Keratinocyte (primary cell): ENCODE results near the gene CLSTN2. TPM values are rescaled to one million over a fixed set of nuclear protein-coding genes. Genes with fewer than 3 reads are reported as not detected.

Source experiments
- DNase-seq: peaks from one replicate; pipeline ENCODE4 v3.0.0-alpha.2; 2011; ENCODE audit warnings: low read depth, missing footprints, low spot score
- FAIRE-seq: peaks from 2 replicates; lab custom pipeline; 2011; peaks lifted over from hg19 to GRCh38; lab: Jason Lieb, UNC
- H2AFZ ChIP-seq: 2 replicates; pipeline ENCODE4 v1.6.0; 2012; ENCODE audit warnings: low read length, control low read depth, inconsistent platforms; ENCODE audit not compliant: control insufficient read depth
- H3K27ac ChIP-seq: 2 replicates; pipeline ENCODE4 v1.5.1; 2011; ENCODE audit warnings: low read length; ENCODE audit not compliant: control insufficient read depth, insufficient read depth
- H3K27me3 ChIP-seq: 3 replicates; pipeline ENCODE4 v1.6.0; 2011; ENCODE audit warnings: low read length; ENCODE audit not compliant: control insufficient read depth, insufficient read depth; ENCODE audit errors: extremely low read depth
- H3K36me3 ChIP-seq, 2 experiments: 2 replicates in 1 of 2; 3 replicates in 1 of 2; pipeline ENCODE4 v1.5.1; 2011; ENCODE audit warnings: low read length in 2 of 2, mild to moderate bottlenecking in 1 of 2; ENCODE audit not compliant: control insufficient read depth in 2 of 2, insufficient read depth in 2 of 2; ENCODE audit errors: extremely low read depth in 1 of 2
- H3K4me1 ChIP-seq: 3 replicates; pipeline ENCODE4 v1.5.1; 2011; ENCODE audit warnings: low read length; ENCODE audit not compliant: control insufficient read depth, insufficient read depth; ENCODE audit errors: extremely low read depth
- H3K4me2 ChIP-seq: 3 replicates; pipeline ENCODE4 v1.6.0; 2011; ENCODE audit warnings: low read depth, low read length; ENCODE audit not compliant: control insufficient read depth, insufficient read depth; ENCODE audit errors: extremely low read depth
- H3K4me3 ChIP-seq, 3 experiments: fragments of 200-600 bp in 1 of 3; sonication (generic) in 1 of 3; 2 replicates in 2 of 3; 3 replicates in 1 of 3; pipeline ENCODE4 v1.5.1; 2011 to 2016; ENCODE audit warnings: low read length in 3 of 3, mild to moderate bottlenecking in 3 of 3, control low read depth in 2 of 3, inconsistent platforms in 1 of 3, low read depth in 1 of 3, mixed read lengths in 1 of 3, mixed run types in 1 of 3, moderate library complexity in 1 of 3; ENCODE audit not compliant: control insufficient read depth in 2 of 3, insufficient read depth in 2 of 3; ENCODE audit errors: extremely low read depth in 1 of 3
- H3K79me2 ChIP-seq: 2 replicates; pipeline ENCODE4 v1.6.0; 2012; ENCODE audit warnings: low read length; ENCODE audit not compliant: control insufficient read depth, insufficient read depth
- H3K9ac ChIP-seq: 3 replicates; pipeline ENCODE4 v1.6.0; 2011; ENCODE audit warnings: low read length; ENCODE audit not compliant: control insufficient read depth, insufficient read depth; ENCODE audit errors: extremely low read depth
- H3K9me1 ChIP-seq: 3 replicates; pipeline ENCODE4 v1.6.0; 2011; ENCODE audit warnings: low read length; ENCODE audit not compliant: control insufficient read depth, insufficient read depth; ENCODE audit errors: extremely low read depth
- H3K9me3 ChIP-seq: 2 replicates; pipeline ENCODE4 v1.5.1; 2012; ENCODE audit warnings: low read depth, low read length; ENCODE audit not compliant: control insufficient read depth
- H4K20me1 ChIP-seq: 3 replicates; pipeline ENCODE4 v1.6.0; 2011; ENCODE audit warnings: low read length; ENCODE audit not compliant: control insufficient read depth, insufficient read depth; ENCODE audit errors: extremely low read depth
- CTCF ChIP-seq, 3 experiments: IDR thresholded peaks in 1 of 3; conservative IDR thresholded peaks in 1 of 3; optimal IDR thresholded peaks in 1 of 3; 2 replicates in 2 of 3; 3 replicates in 1 of 3; pipeline versions ENCODE3 to v1.5.1; 2011; ENCODE audit warnings: low read length in 3 of 3, mild to moderate bottlenecking in 3 of 3, moderate library complexity in 2 of 3, control low read depth in 1 of 3, inconsistent platforms in 1 of 3; ENCODE audit not compliant: insufficient read depth in 2 of 3; ENCODE audit errors: extremely low read depth in 1 of 3
- EZH2 ChIP-seq: IDR thresholded peaks from one replicate; pipeline ENCODE4 v1.6.1; 2012; ENCODE audit warnings: inconsistent platforms, mild to moderate bottlenecking, low read length, moderate library complexity
- dilution Hi-C: fragments of 300-500 bp; cut with MboI; formaldehyde crosslinking; loops from one replicate; pipeline ENCODE4 v1.7.0; 2020; ENCODE audit warnings: low sequenced_read_pairs; ENCODE audit not compliant: extremely low pct_ligation_motif_present
- polyA plus RNA-seq, 5 experiments: library from polyadenylated mRNA; depleted of rRNA in 3 of 5; stranded (reverse) in 3 of 5; stranded (forward) in 1 of 5; unstranded in 1 of 5; fragments of >200 nt; gene quantifications; 1 replicate in 1 of 5; 2 replicates in 3 of 5; 3 replicates in 1 of 5; pipeline versions ENCODE4 v1.2.1 to v1.2.3, GENCODE V29; 2011 to 2012; ENCODE audit warnings: missing spikeins in 2 of 5, low read depth in 1 of 5, low replicate concordance in 1 of 5

CLSTN2 gene
- polyA plus RNA-seq, 1 donor (not counting 4 experiments of a cell fraction or from before 2014, with no cell fraction given) = 0.09 TPM

GRCh38 chr3:140288595-140288994 lies 353.6 kb downstream of the CLSTN2 start:
- H3K9me1 ChIP-seq = no peaks in the 10 kb centered on the region
- DNase-seq (no peak), FAIRE-seq (peak; percentile 36)
- no peak overlapping the region for H3K4me3 ChIP-seq
- H2AFZ ChIP-seq = peak overlapping the region; percentile 55
- peak overlapping the region; percentile 52 for H3K27ac ChIP-seq
- dilution Hi-C loops = no loop called here
- H3K4me2 ChIP-seq = peak overlapping the region; percentile 54
- H3K27me3 ChIP-seq = no peaks in the 10 kb centered on the region
- no peaks in the 10 kb centered on the region for H4K20me1 ChIP-seq
- TF ChIP-seq EZH2 (no peak), CTCF (optimal IDR thresholded peaks at IDR 0.05 in 1 of 3, IDR thresholded peaks at IDR 0.05 in 1 of 3, conservative IDR thresholded peaks at IDR 0.05 in 1 of 3; ENCODE audit: extremely low read depth in 1 of 3, insufficient read depth in 2 of 3, low read length in 3 of 3) (no peak)
- H3K79me2 ChIP-seq = no peaks in the 10 kb centered on the region
- no peak overlapping the region for H3K9ac ChIP-seq
- H3K9me3 ChIP-seq = no peaks in the 10 kb centered on the region
- no peaks in the 10 kb centered on the region for H3K36me3 ChIP-seq
- peaks cover 54% of the 10 kb centered on the region for H3K4me1 ChIP-seq

- H3K27ac ChIP-seq = peak overlapping the region; percentile 48
These were observed 355.1 kb downstream of the CLSTN2 start for GRCh38 chr3:140290105-140290504.

More at GRCh38 chr3:140290105-140290504, 355.1 kb downstream of the CLSTN2 start:
- no peaks in the 10 kb centered on the region for H3K9me1 ChIP-seq
- H3K4me3 ChIP-seq = peak overlapping the region in 1 of 3 experiments; percentile 13
- H2AFZ ChIP-seq = no peak overlapping the region
- TF ChIP-seq EZH2 (no peak), CTCF (optimal IDR thresholded peaks at IDR 0.05 in 1 of 3, IDR thresholded peaks at IDR 0.05 in 1 of 3, conservative IDR thresholded peaks at IDR 0.05 in 1 of 3; ENCODE audit: extremely low read depth in 1 of 3, insufficient read depth in 2 of 3, low read length in 3 of 3) (no peak)
- FAIRE-seq (peak; percentile 93), DNase-seq (no peak)
- no peaks in the 10 kb centered on the region for H3K36me3 ChIP-seq
- H3K4me1 ChIP-seq = peaks cover 64% of the 10 kb centered on the region
- dilution Hi-C loops = no loop called here
- no peak overlapping the region for H3K9ac ChIP-seq
- H3K9me3 ChIP-seq = no peaks in the 10 kb centered on the region
- no peaks in the 10 kb centered on the region for H4K20me1 ChIP-seq
- H3K4me2 ChIP-seq = peak overlapping the region; percentile 54
- no peaks in the 10 kb centered on the region for H3K79me2 ChIP-seq
- H3K27me3 ChIP-seq = no peaks in the 10 kb centered on the region
